ENCODE data around the gene SEC14L6. TPM values are rescaled to one million over a fixed set of nuclear protein-coding genes. Genes with fewer than 3 reads are reported as not detected.

Gene SEC14L6
- polyA plus RNA-seq, 1 donor (not counting 4 experiments of a cell fraction or from before 2014, with no cell fraction given): not detected

DNA sequence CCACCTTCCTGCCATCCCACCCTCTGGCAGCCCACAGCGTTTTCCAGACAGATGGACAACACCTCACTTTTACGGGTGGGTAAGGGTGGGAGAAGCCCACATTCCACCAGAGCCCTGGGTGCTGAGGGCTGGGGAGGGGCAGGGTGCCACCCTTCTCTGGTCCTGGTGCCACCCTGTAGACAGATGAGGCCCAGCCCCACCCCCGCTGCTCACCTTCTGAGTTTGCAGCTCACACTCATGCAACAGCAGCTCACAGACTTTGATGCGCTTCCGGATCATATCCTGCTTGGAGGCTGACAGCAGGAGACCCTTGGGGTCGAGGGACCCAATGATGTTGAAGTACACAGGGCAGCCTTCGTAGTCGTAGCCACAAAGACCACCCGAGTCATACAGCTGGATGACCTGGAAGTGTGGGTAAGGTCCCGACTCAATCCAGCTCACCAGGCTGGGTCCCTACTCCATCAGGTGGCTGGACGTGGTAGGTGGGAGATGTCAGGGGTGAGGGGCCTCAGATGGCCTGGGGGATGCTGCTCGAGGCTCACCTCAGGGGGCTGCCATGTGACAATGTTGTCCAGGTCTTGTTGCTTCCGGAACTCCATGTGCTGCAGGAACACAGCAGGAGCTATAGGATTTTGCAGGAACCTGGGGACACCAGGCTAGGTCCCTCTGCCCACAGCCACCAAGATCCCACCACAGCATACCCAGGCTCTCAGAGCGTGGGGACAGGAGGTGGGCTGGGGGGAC lies 51.3 kb downstream of the SEC14L6 start:
- no peak for DNase-seq (ENCODE audit: low read depth, low spot score)
- H3K9me3 ChIP-seq (ENCODE audit: control insufficient read depth, low read depth, low read length): no peaks in the 10 kb centered on the region
- no peak overlapping the region for H3K4me2 ChIP-seq (ENCODE audit: control insufficient read depth, extremely low read depth, insufficient read depth, low read depth, low read length)
- no peaks in the 10 kb centered on the region for H4K20me1 ChIP-seq (ENCODE audit: control insufficient read depth, extremely low read depth, insufficient read depth, low read length)
- no peaks in the 10 kb centered on the region for H3K79me2 ChIP-seq (ENCODE audit: control insufficient read depth, insufficient read depth, low read length)
- H3K27ac ChIP-seq (ENCODE audit: control insufficient read depth, insufficient read depth, low read length): no peak overlapping the region
- peaks cover 8% of the 10 kb centered on the region for H3K27me3 ChIP-seq (ENCODE audit: control insufficient read depth, extremely low read depth, insufficient read depth, low read length)
- FAIRE-seq: no peak
- H3K9me1 ChIP-seq (ENCODE audit: control insufficient read depth, extremely low read depth, insufficient read depth, low read length): no peaks in the 10 kb centered on the region
- no peak overlapping the region for H3K9ac ChIP-seq (ENCODE audit: control insufficient read depth, extremely low read depth, insufficient read depth, low read length)
- no peak overlapping the region for H3K4me3 ChIP-seq (ENCODE audit: control insufficient read depth in 2 of 3, extremely low read depth in 1 of 3, insufficient read depth in 2 of 3, low read depth in 1 of 3, low read length in 3 of 3)
- H3K36me3 ChIP-seq (ENCODE audit: control insufficient read depth in 2 of 2, extremely low read depth in 1 of 2, insufficient read depth in 2 of 2, low read length in 2 of 2): no peaks in the 10 kb centered on the region
- no peaks in the 10 kb centered on the region for H3K4me1 ChIP-seq (ENCODE audit: control insufficient read depth, extremely low read depth, insufficient read depth, low read length)
- H2AFZ ChIP-seq (ENCODE audit: control insufficient read depth, low read length): no peak overlapping the region
- TF ChIP-seq, protein P1, sequence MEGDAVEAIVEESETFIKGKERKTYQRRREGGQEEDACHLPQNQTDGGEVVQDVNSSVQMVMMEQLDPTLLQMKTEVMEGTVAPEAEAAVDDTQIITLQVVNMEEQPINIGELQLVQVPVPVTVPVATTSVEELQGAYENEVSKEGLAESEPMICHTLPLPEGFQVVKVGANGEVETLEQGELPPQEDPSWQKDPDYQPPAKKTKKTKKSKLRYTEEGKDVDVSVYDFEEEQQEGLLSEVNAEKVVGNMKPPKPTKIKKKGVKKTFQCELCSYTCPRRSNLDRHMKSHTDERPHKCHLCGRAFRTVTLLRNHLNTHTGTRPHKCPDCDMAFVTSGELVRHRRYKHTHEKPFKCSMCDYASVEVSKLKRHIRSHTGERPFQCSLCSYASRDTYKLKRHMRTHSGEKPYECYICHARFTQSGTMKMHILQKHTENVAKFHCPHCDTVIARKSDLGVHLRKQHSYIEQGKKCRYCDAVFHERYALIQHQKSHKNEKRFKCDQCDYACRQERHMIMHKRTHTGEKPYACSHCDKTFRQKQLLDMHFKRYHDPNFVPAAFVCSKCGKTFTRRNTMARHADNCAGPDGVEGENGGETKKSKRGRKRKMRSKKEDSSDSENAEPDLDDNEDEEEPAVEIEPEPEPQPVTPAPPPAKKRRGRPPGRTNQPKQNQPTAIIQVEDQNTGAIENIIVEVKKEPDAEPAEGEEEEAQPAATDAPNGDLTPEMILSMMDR (optimal IDR thresholded peaks at IDR 0.05 in 1 of 3, IDR thresholded peaks at IDR 0.05 in 1 of 3, conservative IDR thresholded peaks at IDR 0.05 in 1 of 3; ENCODE audit: extremely low read depth in 1 of 3, insufficient read depth in 2 of 3, low read length in 3 of 3): no peak
- TF ChIP-seq EZH2 (IDR thresholded peaks at IDR 0.05; ENCODE audit: low read length): no peak
- dilution Hi-C loops (cut with MboI; ENCODE audit: extremely low pct_ligation_motif_present, low sequenced_read_pairs): no loop called here

DNA sequence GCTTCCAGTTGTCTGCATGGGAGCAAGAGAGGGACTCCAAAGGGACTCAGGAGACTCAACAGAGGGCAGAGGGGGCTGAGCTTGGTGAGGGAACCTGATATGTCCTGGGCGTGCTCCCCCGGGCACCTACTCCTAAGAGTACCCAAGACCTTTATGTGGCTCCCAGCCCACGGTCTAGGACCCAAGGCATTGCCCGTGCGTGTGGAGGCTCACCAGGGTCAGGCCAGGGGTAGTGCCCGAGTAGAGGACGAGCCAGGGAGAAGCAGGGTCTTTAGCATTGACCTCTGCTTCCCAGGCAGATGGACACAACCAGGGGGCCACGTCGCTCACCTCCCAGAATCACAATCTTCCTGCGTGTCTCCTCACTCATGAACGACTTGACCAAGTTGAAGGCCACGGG lies 54.4 kb downstream of the SEC14L6 start:
- Histone ChIP-seq H3K9ac (ENCODE audit: control insufficient read depth, extremely low read depth, insufficient read depth, low read length) (no peak overlapping the region), H3K4me1 (ENCODE audit: control insufficient read depth, extremely low read depth, insufficient read depth, low read length) (no peaks in the 10 kb centered on the region), H3K27me3 (ENCODE audit: control insufficient read depth, extremely low read depth, insufficient read depth, low read length) (peaks cover 10% of the 10 kb centered on the region), H3K9me3 (ENCODE audit: control insufficient read depth, low read depth, low read length) (no peaks in the 10 kb centered on the region), H4K20me1 (ENCODE audit: control insufficient read depth, extremely low read depth, insufficient read depth, low read length) (no peaks in the 10 kb centered on the region), H3K36me3 (ENCODE audit: control insufficient read depth in 2 of 2, extremely low read depth in 1 of 2, insufficient read depth in 2 of 2, low read length in 2 of 2) (no peaks in the 10 kb centered on the region), H3K27ac (ENCODE audit: control insufficient read depth, insufficient read depth, low read length) (no peak overlapping the region), H3K79me2 (ENCODE audit: control insufficient read depth, insufficient read depth, low read length) (no peaks in the 10 kb centered on the region), H2AFZ (ENCODE audit: control insufficient read depth, low read length) (no peak overlapping the region), H3K4me3 (ENCODE audit: control insufficient read depth in 2 of 3, extremely low read depth in 1 of 3, insufficient read depth in 2 of 3, low read depth in 1 of 3, low read length in 3 of 3) (no peak overlapping the region), H3K4me2 (ENCODE audit: control insufficient read depth, extremely low read depth, insufficient read depth, low read depth, low read length) (no peak overlapping the region), H3K9me1 (ENCODE audit: control insufficient read depth, extremely low read depth, insufficient read depth, low read length) (no peaks in the 10 kb centered on the region)
- dilution Hi-C loops (cut with MboI; ENCODE audit: extremely low pct_ligation_motif_present, low sequenced_read_pairs): no loop called here
- no peak for FAIRE-seq
- TF ChIP-seq, protein P1 (optimal IDR thresholded peaks at IDR 0.05 in 1 of 3, IDR thresholded peaks at IDR 0.05 in 1 of 3, conservative IDR thresholded peaks at IDR 0.05 in 1 of 3; ENCODE audit: extremely low read depth in 1 of 3, insufficient read depth in 2 of 3, low read length in 3 of 3): no peak
- TF ChIP-seq EZH2 (IDR thresholded peaks at IDR 0.05; ENCODE audit: low read length): no peak
- no peak for DNase-seq (ENCODE audit: low read depth, low spot score)
